ENCODE data around the gene ADAM12.

ADAM12 gene

DNA sequence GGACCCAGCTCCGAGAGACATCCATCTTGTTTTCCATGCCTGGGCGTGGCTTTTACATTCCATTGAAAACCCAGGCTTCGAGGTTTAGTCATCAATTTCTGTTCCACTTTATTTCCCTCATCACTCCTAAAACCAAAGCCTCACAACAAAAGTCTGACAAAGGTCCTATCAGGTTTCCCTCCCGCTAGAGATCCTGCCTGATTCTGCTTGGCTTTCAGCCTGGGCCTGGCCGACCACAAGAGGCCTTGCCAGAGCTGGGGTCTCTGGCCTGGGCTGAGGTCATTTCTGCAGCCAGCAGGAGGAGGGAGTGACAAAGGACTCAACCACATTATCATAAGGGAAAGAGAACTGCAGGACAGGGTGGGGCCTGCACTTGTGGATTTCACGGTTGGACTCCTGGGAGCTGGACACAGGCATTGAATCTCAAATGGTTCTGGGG is 324.9 kb downstream of the ADAM12 start:
- TF ChIP-seq, protein P1, sequence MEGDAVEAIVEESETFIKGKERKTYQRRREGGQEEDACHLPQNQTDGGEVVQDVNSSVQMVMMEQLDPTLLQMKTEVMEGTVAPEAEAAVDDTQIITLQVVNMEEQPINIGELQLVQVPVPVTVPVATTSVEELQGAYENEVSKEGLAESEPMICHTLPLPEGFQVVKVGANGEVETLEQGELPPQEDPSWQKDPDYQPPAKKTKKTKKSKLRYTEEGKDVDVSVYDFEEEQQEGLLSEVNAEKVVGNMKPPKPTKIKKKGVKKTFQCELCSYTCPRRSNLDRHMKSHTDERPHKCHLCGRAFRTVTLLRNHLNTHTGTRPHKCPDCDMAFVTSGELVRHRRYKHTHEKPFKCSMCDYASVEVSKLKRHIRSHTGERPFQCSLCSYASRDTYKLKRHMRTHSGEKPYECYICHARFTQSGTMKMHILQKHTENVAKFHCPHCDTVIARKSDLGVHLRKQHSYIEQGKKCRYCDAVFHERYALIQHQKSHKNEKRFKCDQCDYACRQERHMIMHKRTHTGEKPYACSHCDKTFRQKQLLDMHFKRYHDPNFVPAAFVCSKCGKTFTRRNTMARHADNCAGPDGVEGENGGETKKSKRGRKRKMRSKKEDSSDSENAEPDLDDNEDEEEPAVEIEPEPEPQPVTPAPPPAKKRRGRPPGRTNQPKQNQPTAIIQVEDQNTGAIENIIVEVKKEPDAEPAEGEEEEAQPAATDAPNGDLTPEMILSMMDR (IDR thresholded peaks at IDR 0.05; ENCODE audit: control insufficient read depth, extremely low read depth, insufficient read depth) = no peak
- no peak overlapping the region for H3K4me3 ChIP-seq (ENCODE audit: low read depth, low read length)
- no peak for DNase-seq (ENCODE audit: low read depth)

DNA sequence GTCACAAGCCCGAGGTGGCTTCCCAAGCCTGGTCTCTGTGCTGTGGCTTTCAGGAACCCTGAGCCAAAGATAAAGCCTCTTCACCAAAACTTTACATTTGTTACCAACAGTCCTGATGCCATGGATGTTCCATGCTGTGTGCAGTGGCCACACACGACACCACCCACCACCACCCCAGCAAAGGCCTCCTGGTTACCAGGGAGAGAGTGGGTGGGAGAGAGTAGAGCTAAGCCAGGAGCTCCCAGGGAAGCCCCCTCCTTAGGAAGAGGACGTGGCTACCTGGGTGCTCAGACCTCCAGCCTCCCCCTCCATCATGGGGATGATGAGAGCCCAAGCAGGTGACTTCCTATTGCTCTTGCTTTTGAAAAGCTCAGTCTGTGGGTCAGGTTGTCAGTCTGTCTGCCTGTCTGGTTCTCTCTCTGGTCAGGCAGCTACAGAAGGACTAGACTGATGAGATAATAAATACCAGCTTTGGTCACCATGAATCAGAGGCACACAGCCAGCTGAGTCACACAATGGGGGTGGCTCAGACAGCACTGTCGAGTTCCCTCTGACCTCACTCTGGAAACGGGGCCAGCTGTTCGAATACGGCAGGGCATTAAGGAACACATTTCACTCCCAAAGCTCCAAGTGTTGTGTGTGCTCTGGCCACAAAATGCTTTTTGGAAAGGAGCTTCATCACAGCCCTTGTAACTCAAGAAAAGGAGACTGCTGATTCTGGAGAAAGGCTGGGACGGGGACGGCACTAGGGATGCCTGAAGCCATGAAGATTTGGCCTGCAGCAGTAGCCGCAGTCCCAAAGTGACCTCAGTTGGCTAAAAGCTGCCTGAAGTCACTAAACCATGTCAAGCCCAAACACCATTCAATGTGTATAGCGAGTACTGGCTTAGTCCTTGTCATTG is 325.9 kb downstream of the ADAM12 start:
- H3K4me3 ChIP-seq (ENCODE audit: low read depth, low read length) = no peak overlapping the region
- peak; percentile 13 for DNase-seq (ENCODE audit: low read depth)
- TF ChIP-seq, protein P1 (IDR thresholded peaks at IDR 0.05; ENCODE audit: control insufficient read depth, extremely low read depth, insufficient read depth) = no peak

DNA sequence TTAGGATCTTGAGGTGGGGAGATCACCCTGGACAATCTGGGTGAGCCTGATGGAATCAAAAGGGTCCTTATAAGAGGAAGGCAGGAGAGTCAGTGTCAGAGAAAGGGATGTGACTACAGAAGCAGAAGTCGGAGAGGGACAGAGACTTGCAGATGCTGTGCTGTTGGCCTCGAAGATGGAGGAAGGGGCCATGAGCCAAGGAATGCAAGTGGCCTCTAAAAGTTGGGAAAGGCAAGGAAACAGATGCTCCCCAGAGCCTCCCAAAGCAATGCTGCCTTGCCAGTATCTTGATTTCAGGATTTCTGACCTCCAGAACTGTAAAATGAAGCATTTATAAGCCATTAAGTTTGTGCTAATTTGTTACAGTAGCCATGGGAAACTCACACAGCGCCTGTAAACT is 326.8 kb downstream of the ADAM12 start:
- TF ChIP-seq, protein P1 (IDR thresholded peaks at IDR 0.05; ENCODE audit: control insufficient read depth, extremely low read depth, insufficient read depth) = no peak
- no peak for DNase-seq (ENCODE audit: low read depth)
- no peak overlapping the region for H3K4me3 ChIP-seq (ENCODE audit: low read depth, low read length)

DNA sequence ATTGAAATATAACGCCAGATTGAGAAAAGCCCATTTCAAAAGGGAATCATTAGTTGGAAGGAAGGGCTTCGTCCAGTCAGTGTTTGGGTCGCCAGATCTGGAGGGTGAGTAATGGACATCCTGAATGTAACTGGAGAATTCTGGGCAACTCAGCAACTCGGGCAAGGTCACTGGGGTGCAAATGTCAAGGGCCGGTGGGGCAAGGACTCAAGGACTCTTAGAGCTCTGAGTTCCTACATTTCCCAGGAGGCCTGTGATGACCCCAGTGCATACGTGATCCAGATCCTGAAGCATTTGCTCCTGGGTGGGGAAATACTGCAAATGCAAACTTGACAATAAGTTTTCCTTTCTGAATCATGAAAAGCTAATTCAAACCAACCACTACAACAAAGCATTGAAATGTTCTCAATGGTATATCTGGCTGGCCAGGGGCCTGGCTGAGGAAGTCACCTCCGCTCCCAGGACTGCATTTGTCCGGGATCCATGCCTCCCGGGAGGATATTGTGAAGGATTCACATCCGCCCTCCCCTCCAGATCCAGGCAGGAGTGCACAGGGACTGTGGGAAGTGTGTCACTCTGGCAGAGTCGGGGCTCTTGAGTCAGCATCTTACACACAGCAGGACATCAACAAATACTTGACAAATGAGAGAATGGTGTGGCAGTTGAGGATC is 327.9 kb downstream of the ADAM12 start:
- H3K4me3 ChIP-seq (ENCODE audit: low read depth, low read length) = no peak overlapping the region
- DNase-seq (ENCODE audit: low read depth) = no peak
- TF ChIP-seq, protein P1 (IDR thresholded peaks at IDR 0.05; ENCODE audit: control insufficient read depth, extremely low read depth, insufficient read depth) = no peak

GRCh38 chr10:126059076-126059826 is 329.0 kb downstream of the ADAM12 start:
- no peak overlapping the region for H3K4me3 ChIP-seq (ENCODE audit: low read depth, low read length)
- peak; percentile 27 for DNase-seq (ENCODE audit: low read depth)

DNA sequence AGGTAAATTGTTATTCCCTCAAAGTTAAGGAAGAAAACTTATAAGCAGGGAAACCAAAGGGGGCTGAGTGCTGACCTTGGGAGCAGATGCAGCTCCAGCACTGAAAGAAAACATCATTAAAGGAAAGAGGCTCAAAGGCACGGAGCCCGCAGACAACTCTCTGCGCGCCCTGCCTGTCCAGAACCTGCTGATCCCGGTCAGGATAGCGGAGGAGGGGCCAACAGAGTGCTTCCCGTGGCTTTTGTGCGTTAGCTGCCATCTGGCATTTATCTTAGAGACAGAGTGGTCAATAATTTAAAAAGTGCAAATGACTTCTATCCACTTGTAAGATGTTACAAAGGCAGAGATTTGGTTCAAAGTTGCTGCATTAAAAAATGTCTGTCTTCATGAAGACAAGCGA is 329.8 kb downstream of the ADAM12 start:
- TF ChIP-seq, protein P1 (IDR thresholded peaks at IDR 0.05; ENCODE audit: control insufficient read depth, extremely low read depth, insufficient read depth) = no peak
- DNase-seq (ENCODE audit: low read depth) = no peak
- no peak overlapping the region for H3K4me3 ChIP-seq (ENCODE audit: low read depth, low read length)

More at GRCh38 chr10:126059076-126059826, 329.0 kb downstream of the ADAM12 start:
- TF ChIP-seq, protein P1 (IDR thresholded peaks at IDR 0.05; ENCODE audit: control insufficient read depth, extremely low read depth, insufficient read depth) = no peak

All from LNCaP clone FGC (cell line).